ENCODE results near the gene SULT1C2. TPM values are rescaled to one million over a fixed set of nuclear protein-coding genes. Genes with fewer than 3 reads are reported as not detected.

The SULT1C2 gene
- total and polyA plus RNA-seq, 9 of the 15 experiments (the other 6 are each of a cell fraction or from before 2014, with no cell fraction given), result 0.22 TPM; not detected in 8

- TF ChIP-seq RNF219 (CRISPR knock-in tag; IDR thresholded peaks at IDR 0.05) (no peak), U2AF1 (optimal IDR thresholded peaks at IDR 0.05; ENCODE audit: low read depth, low read length) (no peak), HMG20B (CRISPR knock-in tag; IDR thresholded peaks at IDR 0.05) (no peak), KDM5B (IDR thresholded peaks at IDR 0.05; ENCODE audit: insufficient replicate concordance, low read depth, low read length) (no peak), PATZ1 (CRISPR knock-in tag; IDR thresholded peaks at IDR 0.05; ENCODE audit: borderline replicate concordance) (no peak), PTTG1 (tag; IDR thresholded peaks at IDR 0.05; ENCODE audit: low read depth) (no peak), ZNF778 (CRISPR knock-in tag; IDR thresholded peaks at IDR 0.05) (no peak), MYC (IDR thresholded peaks at IDR 0.05; ENCODE audit: low read depth, low read length) (no peak), MYC (CRISPR knock-in tag; IDR thresholded peaks at IDR 0.05; ENCODE audit: borderline replicate concordance, low read depth) (no peak), ESRRA (IDR thresholded peaks at IDR 0.05; ENCODE audit: borderline replicate concordance, low read depth) (no peak), GMEB1 (CRISPR knock-in tag; IDR thresholded peaks at IDR 0.05) (no peak)
- TF ChIP-seq, protein P1, sequence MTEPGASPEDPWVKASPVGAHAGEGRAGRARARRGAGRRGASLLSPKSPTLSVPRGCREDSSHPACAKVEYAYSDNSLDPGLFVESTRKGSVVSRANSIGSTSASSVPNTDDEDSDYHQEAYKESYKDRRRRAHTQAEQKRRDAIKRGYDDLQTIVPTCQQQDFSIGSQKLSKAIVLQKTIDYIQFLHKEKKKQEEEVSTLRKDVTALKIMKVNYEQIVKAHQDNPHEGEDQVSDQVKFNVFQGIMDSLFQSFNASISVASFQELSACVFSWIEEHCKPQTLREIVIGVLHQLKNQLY (CRISPR knock-in tag; conservative IDR thresholded peaks at IDR 0.05), result no peak
These were observed 67.4 kb downstream of the SULT1C2 start (continued) for GRCh38 chr2:108355906-108356734.
